Pulmonary artery endothelial cell (primary cell): ENCODE measurements around the gene HOXA3. TPM values are rescaled to one million over a fixed set of nuclear protein-coding genes. Genes with fewer than 3 reads are reported as not detected.

Experiments used
- DNase-seq: peaks from one replicate; pipeline ENCODE4 v3.0.0-alpha.2; 2011; ENCODE audit warnings: low read depth, low spot score
- total RNA-seq: library from RNA; depleted of rRNA; stranded (reverse); fragments of >200 nt; gene quantifications from 2 replicates; pipeline ENCODE4 v1.2.3, GENCODE V29; 2014

The HOXA3 gene
- total RNA-seq, 1 donor from 2014 or later, result 0.66 TPM

- no peak for DNase-seq
These were observed 14.4 kb upstream of the HOXA3 start for GRCh38 chr7:27166531-27167505.

- DNase-seq, result no peak
These were observed 13.7 kb upstream of the HOXA3 start for GRCh38 chr7:27165996-27166530.

- DNase-seq, result peak; percentile 27
These were observed 13.0 kb upstream of the HOXA3 start, which contains the start of gene HOXA9 for GRCh38 chr7:27165089-27165995. Gene HOXA9, minus strand, starts transcription at chr7:27165537. Its CDS starts 80 bp downstream, at chr7:27165457.

GRCh38 chr7:27164367-27165088 lies 12.1 kb upstream of the HOXA3 start:
- no peak for DNase-seq

- DNase-seq, result no peak
These were observed 11.6 kb upstream of the HOXA3 start for GRCh38 chr7:27164045-27164366.

DNA sequence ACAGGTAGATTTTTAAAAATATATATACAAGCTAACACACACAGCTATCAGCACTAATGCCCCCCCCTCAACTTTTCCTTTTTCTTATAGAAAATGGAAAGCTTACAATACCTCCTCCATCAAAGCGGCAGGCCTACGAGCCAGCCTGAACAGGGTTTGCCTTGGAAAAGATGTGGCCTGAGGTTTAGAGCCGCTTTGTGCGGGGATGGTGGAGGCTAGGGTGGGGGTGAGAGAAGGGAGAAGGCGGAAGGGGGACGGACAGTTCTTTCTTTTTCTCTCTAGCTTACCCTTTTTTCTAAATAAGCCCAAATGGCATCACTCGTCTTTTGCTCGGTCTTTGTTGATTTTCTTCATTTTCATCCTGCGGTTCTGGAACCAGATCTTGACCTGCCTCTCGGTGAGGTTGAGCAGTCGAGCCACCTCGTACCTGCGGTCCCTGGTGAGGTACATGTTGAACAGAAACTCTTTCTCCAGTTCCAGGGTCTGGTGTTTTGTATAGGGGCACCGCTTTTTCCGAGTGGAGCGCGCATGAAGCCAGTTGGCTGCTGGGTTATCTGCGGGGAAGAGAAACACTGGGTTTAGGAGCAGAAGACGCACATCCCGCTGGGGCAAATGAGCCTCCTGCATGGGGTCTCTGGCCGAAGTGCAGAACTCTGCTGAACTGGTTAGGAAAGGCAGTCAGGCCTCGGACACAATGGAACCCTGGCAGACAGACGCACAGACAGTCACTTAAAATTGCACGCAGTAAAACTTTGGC lies 11.1 kb upstream of the HOXA3 start:
- no peak for DNase-seq

DNA sequence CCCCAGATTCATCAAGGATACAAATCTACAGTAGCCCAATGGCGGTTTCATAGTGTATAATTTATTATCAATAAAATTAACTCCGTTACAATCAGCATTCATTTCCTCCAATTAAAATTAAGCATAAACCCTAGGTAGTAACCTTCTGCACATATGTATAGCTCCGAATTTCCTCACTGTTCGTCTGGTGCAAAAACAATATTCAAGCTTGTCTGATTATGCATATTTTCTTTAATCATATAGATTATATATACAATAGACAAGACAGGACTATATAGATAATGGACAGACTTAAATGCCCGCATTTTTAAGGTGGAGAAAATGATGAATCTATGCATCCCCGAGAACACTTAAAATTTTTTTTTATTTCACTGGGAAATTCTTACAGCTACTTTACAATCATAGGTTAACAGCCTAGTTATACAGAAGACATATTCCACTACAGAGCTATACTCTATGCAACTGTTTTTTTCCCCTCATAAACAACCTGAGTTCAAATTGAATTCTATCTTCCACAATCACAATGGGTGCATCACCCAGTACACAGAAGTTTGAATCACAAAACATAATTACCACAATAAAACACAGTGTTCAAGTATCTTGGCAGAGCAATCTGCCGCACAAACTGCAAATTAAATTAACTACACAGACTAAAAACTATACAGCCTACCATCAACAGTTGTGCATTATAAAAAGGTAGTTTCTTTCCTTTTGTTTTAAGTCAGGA lies 10.3 kb upstream of the HOXA3 start:
- DNase-seq, result no peak

GRCh38 chr7:27161721-27162560 lies 9.6 kb upstream of the HOXA3 start:
- no peak for DNase-seq

DNA sequence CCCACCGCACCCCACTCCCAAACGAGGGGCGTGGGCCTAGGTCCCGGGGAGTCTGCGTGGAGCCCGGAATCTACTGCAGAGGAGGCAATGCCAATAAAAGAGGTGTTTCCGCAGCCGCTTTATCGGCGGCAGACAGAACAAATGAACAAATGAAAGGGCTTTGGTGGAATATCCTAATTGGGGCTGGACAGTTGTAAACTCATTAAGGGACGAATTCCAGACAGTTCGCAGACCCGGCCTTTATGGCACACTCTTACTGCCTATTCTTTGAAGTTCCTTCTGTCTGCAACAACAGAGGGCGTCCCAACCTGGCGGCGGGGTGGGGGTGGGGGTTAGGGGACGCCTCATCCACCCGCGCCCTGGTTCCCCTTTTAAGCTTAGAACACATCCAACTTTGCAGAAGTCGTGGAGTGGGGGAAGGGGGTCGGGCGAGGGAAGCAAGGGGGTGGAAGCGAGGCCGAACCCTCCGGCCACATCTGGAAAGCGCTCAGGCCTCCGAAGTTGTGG lies 8.9 kb upstream of the HOXA3 start:
- DNase-seq, result no peak

DNA sequence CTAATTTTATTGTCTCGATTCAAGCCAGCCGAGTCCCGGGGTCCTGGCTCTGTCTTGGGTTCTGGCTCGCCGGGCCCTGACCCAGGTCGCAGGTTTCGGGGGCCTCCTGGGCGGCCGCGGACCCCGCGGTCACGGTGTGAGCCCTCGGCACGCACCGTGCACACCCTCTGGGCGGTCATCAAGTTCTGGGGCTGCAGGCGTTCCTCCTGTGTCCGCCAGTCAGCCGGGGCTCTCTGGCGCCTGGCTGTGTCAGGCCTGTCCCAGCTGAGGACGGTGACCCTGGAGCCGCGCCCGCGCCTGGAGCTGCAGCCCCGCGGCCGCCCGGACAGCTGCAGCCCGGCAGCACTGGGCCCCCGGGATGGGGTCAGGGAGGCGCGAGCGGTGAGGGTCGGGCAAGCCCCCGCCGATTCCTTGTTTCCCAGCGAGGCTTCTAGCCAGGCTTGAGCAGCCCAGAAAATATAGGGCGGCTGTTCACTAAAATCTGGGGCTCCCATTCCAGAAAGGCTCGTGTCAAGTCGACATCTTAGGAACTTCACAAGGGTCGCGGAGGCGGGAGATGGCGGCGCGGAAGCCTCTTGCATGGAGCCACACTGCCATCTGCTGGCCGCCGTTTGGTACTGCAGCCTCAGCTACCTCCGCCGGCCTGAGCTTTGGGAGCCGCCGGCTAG lies 8.3 kb upstream of the HOXA3 start:
- peak; percentile 57 for DNase-seq

GRCh38 chr7:27160145-27160545 lies 7.8 kb upstream of the HOXA3 start:
- DNase-seq, result no peak

- no peak for DNase-seq
These were observed 7.1 kb upstream of the HOXA3 start for GRCh38 chr7:27159266-27160144.

DNA sequence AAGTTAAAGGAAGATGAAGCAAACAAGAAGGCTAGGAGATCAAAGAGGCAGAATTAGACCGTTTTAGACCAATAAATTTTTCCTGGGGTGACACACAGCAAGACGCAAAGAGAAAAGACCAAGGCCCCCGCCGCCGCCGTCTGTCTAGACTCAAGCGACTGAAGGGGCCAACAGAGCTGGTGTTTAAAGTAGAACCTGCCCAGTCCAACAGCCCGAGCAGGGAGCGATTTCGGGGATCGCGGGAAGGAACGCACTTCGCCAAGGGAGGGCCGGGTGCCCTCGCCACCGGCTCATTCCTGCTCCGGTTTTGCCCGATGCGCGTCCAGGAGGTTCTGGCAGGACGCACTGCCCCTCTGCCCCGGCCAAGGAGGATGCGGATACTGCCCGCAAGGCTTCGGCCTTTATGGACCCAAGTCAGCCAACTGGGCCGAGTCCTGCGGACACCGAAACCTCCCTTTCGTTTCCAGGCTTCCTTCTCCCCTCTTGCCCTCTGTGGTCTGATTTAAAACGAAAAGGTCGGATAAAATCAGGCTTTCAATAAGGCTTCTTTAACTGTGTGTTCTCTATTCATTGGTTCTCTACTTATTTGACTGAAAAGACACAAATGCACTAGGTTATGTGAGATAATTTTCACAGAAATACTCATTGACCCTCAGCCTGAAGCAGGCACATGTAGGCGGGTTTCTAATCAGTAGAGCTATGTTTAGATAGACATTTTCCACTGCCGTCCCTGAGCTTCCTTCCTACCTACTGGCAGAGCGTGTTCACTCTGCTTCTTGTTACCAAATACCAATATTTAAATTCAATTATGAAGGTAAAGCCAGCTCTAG lies 6.3 kb upstream of the HOXA3 start:
- no peak for DNase-seq

DNA sequence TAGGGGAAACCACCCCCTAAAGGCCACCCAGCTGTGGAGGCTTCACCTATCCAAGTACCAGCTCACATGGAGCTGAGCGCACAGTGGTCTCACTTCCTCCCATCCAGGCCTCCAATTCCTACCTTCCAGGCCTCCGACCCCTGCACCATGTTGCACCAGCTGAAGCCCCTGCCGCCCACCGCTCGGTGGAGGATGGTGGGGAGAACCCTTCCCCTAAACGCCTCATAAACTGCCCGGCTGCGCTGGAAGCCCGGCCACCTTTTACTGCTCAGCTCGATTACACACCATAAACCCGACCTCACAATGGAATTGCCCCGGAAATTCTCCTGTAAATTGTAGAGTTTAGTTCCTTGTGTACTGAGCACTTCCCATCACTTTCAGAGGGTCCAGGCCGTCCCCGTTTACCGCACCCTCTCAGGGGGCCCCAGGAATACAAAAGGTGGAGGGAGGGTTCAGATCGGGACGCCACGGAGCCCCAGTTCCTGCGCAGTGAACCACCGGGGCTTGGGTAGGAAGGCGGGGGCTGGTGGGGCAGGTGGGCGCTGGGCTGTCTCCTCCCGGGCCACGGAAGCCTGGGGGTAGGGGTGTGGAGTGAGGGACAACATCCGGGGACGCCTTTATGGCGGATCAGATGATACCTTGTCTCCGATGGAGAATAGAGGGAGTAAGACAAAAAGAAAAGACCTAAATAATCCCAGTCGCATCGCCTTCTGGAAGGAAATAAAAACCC lies 5.5 kb upstream of the HOXA3 start:
- no peak for DNase-seq

- no peak for DNase-seq
These were observed 4.7 kb upstream of the HOXA3 start for GRCh38 chr7:27156916-27157701.
